Right lobe of liver (tissue), 6 donors: ENCODE measurements around the gene NPW. TPM values are rescaled to one million over a fixed set of nuclear protein-coding genes. Genes with fewer than 3 reads are reported as not detected.
"Not testable (repeated sequence)": the region's sequence is repeated elsewhere in the genome, so short reads cannot be mapped to it uniquely, and the experiment has no call there.

Experiments used
- ATAC-seq, 4 donors: fragments of 200-7000 bp; cut with Tn5 transposase; one replicate each; pipeline ENCODE4 v1.9.1; 2020; ENCODE audit warnings: mild to moderate bottlenecking in 4 of 4, moderate library complexity in 4 of 4
- DNase-seq, 3 donors: peaks; one replicate each; pipeline ENCODE4 v3.0.0-alpha.2; 2020
- H3K27ac ChIP-seq, 3 donors: fragments of 200-600 bp; one replicate each; pipeline ENCODE4 v1.8.0; 2022
- H3K27me3 ChIP-seq, 2 donors: fragments of 200-600 bp; one replicate each; pipeline ENCODE4 v1.8.0; 2022
- H3K36me3 ChIP-seq, 4 donors: fragments of 200-600 bp; sonication (generic) in 1 of 4; one replicate each; pipeline versions ENCODE4 v1.5.1 to v1.8.0; 2017 to 2022; ENCODE audit warnings: control low read depth in 1 of 4
- H3K4me1 ChIP-seq, 4 donors: fragments of 200-600 bp; sonication (generic) in 1 of 4; one replicate each; pipeline versions ENCODE4 v1.5.1 to v1.8.0; 2017 to 2022; ENCODE audit warnings: control low read depth in 1 of 4
- H3K4me3 ChIP-seq, 3 donors: fragments of 200-600 bp; one replicate each; pipeline ENCODE4 v1.8.0; 2022
- H3K9me3 ChIP-seq, 4 donors: fragments of 200-600 bp; sonication (generic) in 1 of 4; one replicate each; pipeline versions ENCODE4 v1.5.1 to v1.8.0; 2017 to 2022; ENCODE audit warnings: control low read depth in 1 of 4
- POLR2A ChIP-seq: fragments of 450-650 bp; IDR thresholded peaks from one replicate; pipeline ENCODE4 v1.6.1; 2017; ENCODE audit warnings: antibody characterized with exemption, mild to moderate bottlenecking
- WGBS: methylation state at CpG from one replicate; pipeline ENCODE4 v1.1.6; 2018; ENCODE audit warnings: low coverage, low lambda C conversion rate; ENCODE audit not compliant: insufficient coverage; ENCODE audit errors: missing lambda C conversion rate; 5-methylcytosine and 5-hydroxymethylcytosine counted together
- intact Hi-C, 2 donors: fragments of 100-400 bp; cut with DNase I; formaldehyde crosslinking; loops; one replicate each; pipeline versions ENCODE4 v1.11.2 to v1.14.1; 2022
- total RNA-seq, 6 experiments: library from RNA; depleted of rRNA in 2 of 6; stranded (reverse); fragments of >200 nt in 2 of 6; fragmentation: NEBNext Ultra II Directional in 3 of 6; extraction: Animal tissue kit (Norgen Biotek cat#: 25700) in 3 of 6; gene quantifications; one replicate each; pipeline versions ENCODE4 v1.1.0 to v1.2.4, GENCODE V29; 2016 to 2023
- TF ChIP-seq, protein P1 (sequence below), 4 donors: fragments of 200-600 bp in 3 of 4; fragments of 450-650 bp in 1 of 4; IDR thresholded peaks; one replicate each; pipeline versions ENCODE4 v1.5.1 to v1.8.0; 2016 to 2022; ENCODE audit warnings: antibody characterized with exemption in 4 of 4, mild to moderate bottlenecking in 2 of 4
- donor health status: DM: no; HTN: yes; CAD: no.
- donor health status: DM: no; HTN: no; CAD: no.
- donor health status: DM: no; HTN: no; CAD: no.
- donor health status: DM: no; HTN: yes; CAD: no.
- donor health status: DM: no; HTN: yes; CAD: no.

NPW gene
- total RNA-seq, 6 experiments from 2014 or later = 2.7 to 12.3 (median 8.2) TPM

DNA sequence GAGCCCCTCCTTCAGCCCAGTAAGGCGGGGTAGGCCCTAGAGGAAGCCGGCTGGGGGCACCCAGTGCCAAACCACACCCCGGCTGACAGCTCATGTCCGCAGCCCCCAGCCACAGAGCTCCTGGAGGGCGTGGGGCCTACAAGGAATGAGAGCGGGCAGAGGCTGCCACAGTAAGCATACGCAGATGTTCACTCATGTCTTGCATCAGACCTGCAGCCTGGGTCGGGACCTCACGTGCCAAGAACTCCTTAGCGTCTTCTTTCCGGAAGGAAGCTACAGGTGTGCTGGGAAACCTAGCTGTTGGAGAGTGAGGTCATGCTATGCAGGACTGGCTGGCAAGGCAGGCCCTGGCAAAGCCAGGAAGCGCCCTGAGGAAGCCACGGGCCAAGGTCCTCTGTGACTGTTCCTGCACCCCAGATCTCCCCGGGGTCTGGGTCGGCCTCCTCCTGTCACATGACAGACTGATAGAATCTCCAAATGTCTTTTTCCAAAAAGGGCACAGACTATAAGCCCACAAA, 11.5 kb upstream of the NPW start:
- ATAC-seq = peak in 1 of 4 donors; percentile 10
- intact Hi-C loops = no loop called here
- peaks cover 0 to 5% (median 1%) of the 10 kb centered on the region in 4 donors for H3K36me3 ChIP-seq
- WGBS = 3% methylated on average over 7 of the region's 15 CpGs
- no peaks in the 10 kb centered on the region for H3K27me3 ChIP-seq
- H3K4me3 ChIP-seq = peak overlapping the region in 2 of 3 donors; percentile 95 to 99
- no peak for DNase-seq
- H3K9me3 ChIP-seq = no peaks in the 10 kb centered on the region
- peak overlapping the region in 2 of 3 donors; percentile 17 to 86 for H3K27ac ChIP-seq
- peaks cover 0 to 36% (median 17%) of the 10 kb centered on the region in 4 donors for H3K4me1 ChIP-seq
- TF ChIP-seq, protein P1, sequence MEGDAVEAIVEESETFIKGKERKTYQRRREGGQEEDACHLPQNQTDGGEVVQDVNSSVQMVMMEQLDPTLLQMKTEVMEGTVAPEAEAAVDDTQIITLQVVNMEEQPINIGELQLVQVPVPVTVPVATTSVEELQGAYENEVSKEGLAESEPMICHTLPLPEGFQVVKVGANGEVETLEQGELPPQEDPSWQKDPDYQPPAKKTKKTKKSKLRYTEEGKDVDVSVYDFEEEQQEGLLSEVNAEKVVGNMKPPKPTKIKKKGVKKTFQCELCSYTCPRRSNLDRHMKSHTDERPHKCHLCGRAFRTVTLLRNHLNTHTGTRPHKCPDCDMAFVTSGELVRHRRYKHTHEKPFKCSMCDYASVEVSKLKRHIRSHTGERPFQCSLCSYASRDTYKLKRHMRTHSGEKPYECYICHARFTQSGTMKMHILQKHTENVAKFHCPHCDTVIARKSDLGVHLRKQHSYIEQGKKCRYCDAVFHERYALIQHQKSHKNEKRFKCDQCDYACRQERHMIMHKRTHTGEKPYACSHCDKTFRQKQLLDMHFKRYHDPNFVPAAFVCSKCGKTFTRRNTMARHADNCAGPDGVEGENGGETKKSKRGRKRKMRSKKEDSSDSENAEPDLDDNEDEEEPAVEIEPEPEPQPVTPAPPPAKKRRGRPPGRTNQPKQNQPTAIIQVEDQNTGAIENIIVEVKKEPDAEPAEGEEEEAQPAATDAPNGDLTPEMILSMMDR (IDR thresholded peaks at IDR 0.05) = no peak
- no peak for TF ChIP-seq POLR2A

DNA sequence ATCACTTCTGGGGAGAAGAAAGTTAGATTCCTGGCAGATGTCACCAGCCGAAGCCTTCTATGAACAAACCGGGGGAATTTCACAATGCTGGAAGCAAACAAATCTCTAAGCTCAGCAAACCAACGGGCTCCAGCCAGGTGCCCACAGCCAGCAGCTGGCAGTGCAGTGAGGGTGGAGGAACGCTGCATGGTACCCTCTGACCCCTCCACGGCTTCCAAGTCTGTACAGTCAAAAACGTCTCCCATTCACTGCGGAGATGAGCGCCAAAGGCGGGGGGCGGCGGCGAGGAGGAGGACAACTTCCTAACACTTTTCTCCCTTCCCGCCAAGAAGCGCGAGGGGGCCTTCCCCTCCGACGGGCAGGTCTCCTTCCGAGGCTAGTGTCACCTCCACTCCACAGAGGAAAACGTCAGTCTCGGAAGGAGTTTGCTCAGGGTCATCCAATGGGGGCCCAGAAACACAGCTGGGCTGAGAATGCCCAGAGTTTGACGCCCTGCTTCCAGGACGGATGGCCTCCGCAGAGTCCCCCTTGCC, 10.9 kb upstream of the NPW start:
- TF ChIP-seq, protein P1 (IDR thresholded peaks at IDR 0.05) = no peak
- TF ChIP-seq POLR2A = peak; percentile 57
- no peaks in the 10 kb centered on the region for H3K36me3 ChIP-seq
- peak overlapping the region; percentile 95 to 99 (median 95) for H3K4me3 ChIP-seq
- H3K9me3 ChIP-seq = no peaks in the 10 kb centered on the region
- intact Hi-C loops = no loop called here
- WGBS = 0% methylated on average over 11 of the region's 23 CpGs
- H3K27ac ChIP-seq = peak overlapping the region; percentile 53 to 86 (median 80)
- peaks cover 0 to 34% (median 17%) of the 10 kb centered on the region in 4 donors for H3K4me1 ChIP-seq
- ATAC-seq (peak; percentile 62 to 79 (median 77)), DNase-seq (peak; percentile 72 to 91 (median 90))
- H3K27me3 ChIP-seq = no peaks in the 10 kb centered on the region

DNA sequence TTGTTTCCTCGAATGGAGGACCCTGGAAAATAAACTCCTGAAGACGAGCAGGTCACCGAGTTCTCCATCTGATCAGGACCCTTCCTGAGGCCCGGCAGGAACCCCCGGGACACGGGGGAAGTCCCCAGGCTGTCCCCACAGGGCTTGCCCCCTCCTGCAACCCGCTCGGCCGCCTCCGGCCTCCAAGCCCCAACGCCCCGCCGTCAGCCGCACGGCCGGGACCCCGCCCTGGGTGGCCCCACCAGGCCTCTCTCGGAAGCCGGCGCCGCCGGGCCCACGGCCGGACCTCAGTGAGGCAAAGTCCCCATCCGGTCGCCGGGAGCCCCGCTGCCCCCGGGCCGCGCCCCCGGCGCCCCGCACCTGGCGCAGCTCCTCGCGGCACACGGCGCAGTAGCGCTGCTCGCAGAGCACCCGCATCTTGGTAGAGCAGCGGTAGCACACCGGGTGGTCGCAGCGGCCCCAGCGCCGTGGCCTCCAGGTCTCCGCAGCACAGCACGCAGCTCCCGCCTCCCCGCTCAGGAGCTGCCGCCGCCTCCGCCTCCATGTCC, 10.3 kb upstream of the NPW start:
- H3K4me1 ChIP-seq = peaks cover 0 to 28% (median 15%) of the 10 kb centered on the region in 4 donors
- DNase-seq (peak in 2 of 3 donors; percentile 52 to 61), ATAC-seq (peak in 2 of 4 donors; percentile 2 to 13)
- H3K36me3 ChIP-seq = no peaks in the 10 kb centered on the region
- peak overlapping the region; percentile 95 to 99 (median 95) for H3K4me3 ChIP-seq
- intact Hi-C loops = no loop called here
- peak overlapping the region; percentile 53 to 86 (median 80) for H3K27ac ChIP-seq
- no peaks in the 10 kb centered on the region for H3K27me3 ChIP-seq
- TF ChIP-seq, protein P1 (IDR thresholded peaks at IDR 0.05) = no peak
- no peak for TF ChIP-seq POLR2A
- H3K9me3 ChIP-seq = no peaks in the 10 kb centered on the region
- 0% methylated on average over 1 of the region's 55 CpGs for WGBS

DNA sequence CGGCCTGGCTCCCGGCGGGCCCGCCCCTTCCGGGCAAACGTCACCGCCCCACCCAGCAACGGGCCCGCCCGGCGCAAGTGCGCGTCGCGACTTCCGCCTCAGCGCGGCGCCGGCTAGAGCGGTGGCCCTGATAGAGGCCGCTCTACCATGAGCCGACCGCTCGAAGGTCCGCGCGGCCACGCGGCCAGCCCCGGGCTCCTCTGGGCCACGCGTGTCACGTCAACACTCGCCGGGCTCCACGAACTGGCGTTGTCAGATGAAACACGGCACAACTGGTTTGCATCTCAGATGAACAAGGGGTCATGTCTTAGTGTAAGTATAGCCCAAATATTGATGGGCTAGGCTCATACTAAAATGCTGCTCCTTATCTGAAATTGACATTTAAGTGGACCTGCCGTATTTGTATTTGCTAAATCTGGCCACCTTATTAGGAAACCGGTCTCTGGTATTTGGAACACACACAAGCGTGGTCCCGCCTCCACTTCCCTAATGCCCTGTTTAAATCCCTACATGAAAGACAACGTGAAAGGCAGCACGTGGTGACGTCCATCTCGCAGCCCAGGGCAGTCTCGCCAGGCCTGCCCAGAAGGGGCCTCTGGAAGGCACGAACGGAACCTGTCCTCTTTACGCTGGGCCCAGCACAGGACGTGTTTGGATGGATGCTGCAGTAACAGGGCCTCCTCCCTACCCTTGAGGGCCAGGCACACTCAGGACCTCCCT, 9.6 kb upstream of the NPW start, which contains the start of gene ZNF598:
Gene ZNF598 (minus strand): TSS at position 31 of the 720 bp plus-strand sequence.
- H3K27me3 ChIP-seq = no peaks in the 10 kb centered on the region
- peak; percentile 86 to 93 (median 90) for ATAC-seq
- H3K27ac ChIP-seq = peak within 1 kb of the TSS; percentile 78 to 86 (median 80)
- no peaks in the 10 kb centered on the region for H3K36me3 ChIP-seq
- peak; percentile 85 to 89 (median 88) for DNase-seq
- intact Hi-C loops = no loop called here
- no peaks in the 10 kb centered on the region for H3K9me3 ChIP-seq
- peaks cover 0 to 25% (median 12%) of the 10 kb centered on the region in 4 donors for H3K4me1 ChIP-seq
- peak within 1 kb of the TSS; percentile 95 to 99 (median 95) for H3K4me3 ChIP-seq
- WGBS = 3% methylated on average over 11 of the region's 52 CpGs
- TF ChIP-seq POLR2A = peak; percentile 93
- TF ChIP-seq, protein P1 (IDR thresholded peaks at IDR 0.05) = peak in 1 of 4 donors; percentile 22

DNA sequence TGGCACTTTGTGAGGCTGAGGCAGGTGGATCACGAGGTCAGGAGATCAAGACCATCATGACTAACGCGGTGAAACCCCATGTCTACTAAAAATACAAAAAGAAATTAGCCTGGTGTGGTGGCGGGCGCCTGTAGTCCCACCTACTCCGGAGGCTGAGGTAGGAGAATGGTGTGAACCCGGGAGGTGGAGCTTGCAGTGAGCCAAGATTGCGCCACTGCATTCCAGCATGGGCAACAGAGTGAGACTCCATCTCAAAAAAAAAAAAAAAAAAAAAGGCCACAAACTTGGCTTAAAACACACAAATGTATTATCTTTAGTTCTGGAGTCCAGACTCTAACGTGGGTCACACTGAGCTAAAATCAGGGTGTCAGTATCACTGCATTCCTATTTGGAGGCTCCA, 7.9 kb upstream of the NPW start:
- intact Hi-C loops, H3K27ac ChIP-seq, H3K27me3 ChIP-seq, H3K9me3 ChIP-seq, H3K36me3 ChIP-seq, DNase-seq, ATAC-seq, H3K4me3 ChIP-seq: not testable (repeated sequence)
- H3K4me1 ChIP-seq = peaks cover 0 to 25% (median 12%) of the 10 kb centered on the region in 4 donors
- 85% methylated on average over 4 of the region's 9 CpGs for WGBS
